HFFc6 (cell line): ENCODE results near the gene GPC6. TPM values are rescaled to one million over a fixed set of nuclear protein-coding genes. Genes with fewer than 3 reads are reported as not detected.

ENCODE experiments used
- DNase-seq: peaks from one replicate; pipeline ENCODE4 v3.0.0-alpha.2; 2018
- H3K27ac Mint-ChIP-seq: 2 replicates; pipeline ENCODE4 v1.8.0; 2020; ENCODE audit warnings: mild to moderate bottlenecking, mixed read lengths
- H3K27me3 Mint-ChIP-seq: 2 replicates; pipeline ENCODE4 v1.8.0; 2021; ENCODE audit warnings: mild to moderate bottlenecking, moderate library complexity, mixed read lengths; ENCODE audit not compliant: insufficient read depth
- H3K36me3 Mint-ChIP-seq: 2 replicates; pipeline ENCODE4 v1.8.0; 2021; ENCODE audit warnings: low read depth, mixed read lengths
- H3K4me1 Mint-ChIP-seq: 2 replicates; pipeline ENCODE4 v1.8.0; 2020; ENCODE audit warnings: low read depth, mixed read lengths
- H3K4me3 Mint-ChIP-seq: 2 replicates; pipeline ENCODE4 v1.8.0; 2020; ENCODE audit warnings: mild to moderate bottlenecking, moderate library complexity, mixed read lengths
- H3K9me3 Mint-ChIP-seq: 2 replicates; pipeline ENCODE4 v1.8.0; 2020; ENCODE audit warnings: mild to moderate bottlenecking, mixed read lengths
- CTCF ChIP-seq: fragments of 200-600 bp; sonication (generic); IDR thresholded peaks from 2 replicates; pipeline ENCODE4 v1.5.0; 2021; ENCODE audit warnings: antibody characterized with exemption, mild to moderate bottlenecking
- total RNA-seq, 6 experiments: library from RNA; stranded (reverse); fragmentation: NEBNext Ultra II Directional; extraction: Animal tissue kit (Norgen Biotek cat#: 25700); gene quantifications; 2 replicates in 1 of 6; 3 replicates in 5 of 6; pipeline ENCODE4 v1.2.3, GENCODE V29; 2021

The GPC6 gene
- total RNA-seq, 6 experiments from 2014 or later = 3.0 to 5.3 (median 4.4) TPM

GRCh38 chr13:94173312-94173854 is 946.8 kb downstream of the GPC6 start:
- Mint-ChIP-seq H3K27me3 (no peaks in the 10 kb centered on the region), H3K36me3 (no peaks in the 10 kb centered on the region), H3K4me3 (no peak overlapping the region), H3K27ac (no peak overlapping the region), H3K9me3 (no peaks in the 10 kb centered on the region), H3K4me1 (peaks cover 17% of the 10 kb centered on the region)
- peak; percentile 19 for DNase-seq
- peak; percentile 23; the same call in 1 of the 2 replicates for TF ChIP-seq CTCF

- Mint-ChIP-seq H3K27ac (no peak overlapping the region), H3K4me1 (peaks cover 17% of the 10 kb centered on the region), H3K36me3 (no peaks in the 10 kb centered on the region), H3K27me3 (no peaks in the 10 kb centered on the region), H3K9me3 (no peaks in the 10 kb centered on the region), H3K4me3 (no peak overlapping the region)
- no peak for TF ChIP-seq CTCF
- DNase-seq = no peak
Measured at GRCh38 chr13:94174009-94174408, 947.4 kb downstream of the GPC6 start.

- no peaks in the 10 kb centered on the region for H3K9me3 Mint-ChIP-seq
Measured at GRCh38 chr13:94175076-94175475, 948.5 kb downstream of the GPC6 start.

GRCh38 chr13:94176561-94176960 is 950.0 kb downstream of the GPC6 start:
- DNase-seq = no peak
- H3K27ac Mint-ChIP-seq = no peak overlapping the region
- H3K4me3 Mint-ChIP-seq = no peak overlapping the region
- no peaks in the 10 kb centered on the region for H3K9me3 Mint-ChIP-seq
- no peaks in the 10 kb centered on the region for H3K27me3 Mint-ChIP-seq
- peaks cover 17% of the 10 kb centered on the region for H3K4me1 Mint-ChIP-seq
- no peaks in the 10 kb centered on the region for H3K36me3 Mint-ChIP-seq
- TF ChIP-seq CTCF = no peak

More at GRCh38 chr13:94175076-94175475, 948.5 kb downstream of the GPC6 start:
- H3K4me3 Mint-ChIP-seq = no peak overlapping the region
- TF ChIP-seq CTCF = no peak
- no peak for DNase-seq
- no peak overlapping the region for H3K27ac Mint-ChIP-seq
- no peaks in the 10 kb centered on the region for H3K36me3 Mint-ChIP-seq
- H3K4me1 Mint-ChIP-seq = peaks cover 17% of the 10 kb centered on the region
- H3K27me3 Mint-ChIP-seq = no peaks in the 10 kb centered on the region

- no peak for DNase-seq
- Mint-ChIP-seq H3K9me3 (no peaks in the 10 kb centered on the region), H3K27me3 (no peaks in the 10 kb centered on the region), H3K4me1 (peaks cover 17% of the 10 kb centered on the region), H3K27ac (no peak overlapping the region), H3K36me3 (no peaks in the 10 kb centered on the region), H3K4me3 (no peak overlapping the region)
- no peak for TF ChIP-seq CTCF
Measured at GRCh38 chr13:94177041-94177440, 950.4 kb downstream of the GPC6 start.
